A673 (cell line): ENCODE data around the gene GMFB. TPM values are rescaled to one million over a fixed set of nuclear protein-coding genes. Genes with fewer than 3 reads are reported as not detected.

Experiments
- BruUV-seq: library from RNA; stranded (reverse); fragments of 400-500 nt; replicated peaks from 2 replicates; lab custom pipeline; 2021; lab: Mats Ljungman, UMichigan
- CTCF ChIA-PET: fragments of 300-600 bp; sonication (Branson Sonifier 250); formaldehyde crosslinking; loops from one replicate; lab custom pipeline; 2022; ENCODE audit warnings: antibody characterized with exemption; lab: Charles Lee
- POLR2A ChIA-PET: fragments of 300-600 bp; sonication (Branson Sonifier 250); formaldehyde crosslinking; loops from one replicate; lab custom pipeline; 2022; ENCODE audit warnings: antibody characterized with exemption; ENCODE audit not compliant: low non-redundant PET; lab: Charles Lee
- DNase-seq: peaks from one replicate; pipeline ENCODE4 v3.0.0-alpha.2; 2015; ENCODE audit warnings: low spot score
- H3K27ac ChIP-seq: fragments of 200-600 bp; sonication (generic); 2 replicates; pipeline ENCODE4 v1.5.1; 2016; ENCODE audit warnings: mixed run types, low read depth, mild to moderate bottlenecking, mixed read lengths, antibody characterized with exemption, low read length; ENCODE audit not compliant: poor library complexity, severe bottlenecking
- H3K27me3 ChIP-seq: fragments of 200-600 bp; sonication (generic); replicated peaks from 2 replicates; pipeline ENCODE4 v1.6.1; 2017; ENCODE audit warnings: mixed run types, low read depth, mild to moderate bottlenecking, mixed read lengths, antibody characterized with exemption, low read length; ENCODE audit not compliant: insufficient read depth, poor library complexity
- H3K36me3 ChIP-seq: fragments of 200-600 bp; sonication (generic); 2 replicates; pipeline ENCODE4 v1.6.1; 2016; ENCODE audit warnings: mixed run types, mild to moderate bottlenecking, mixed read lengths, antibody characterized with exemption, low read length; ENCODE audit not compliant: insufficient read depth, poor library complexity, severe bottlenecking
- H3K4me1 ChIP-seq: fragments of 200-600 bp; sonication (generic); 2 replicates; pipeline ENCODE4 v1.6.1; 2017; ENCODE audit warnings: mixed run types, mild to moderate bottlenecking, mixed read lengths, antibody characterized with exemption, low read length; ENCODE audit not compliant: insufficient read depth, poor library complexity, severe bottlenecking
- H3K4me3 ChIP-seq: fragments of 200-600 bp; sonication (generic); 2 replicates; pipeline ENCODE4 v1.5.1; 2016; ENCODE audit warnings: low read depth, mixed run types, mild to moderate bottlenecking, mixed read lengths, low read length; ENCODE audit not compliant: poor library complexity, severe bottlenecking
- H3K9me3 ChIP-seq: fragments of 200-600 bp; sonication (generic); 2 replicates; pipeline ENCODE4 v1.6.1; 2016; ENCODE audit warnings: mixed run types, low read depth, mild to moderate bottlenecking, mixed read lengths, antibody characterized with exemption, low read length; ENCODE audit not compliant: poor library complexity, severe bottlenecking
- CTCF ChIP-seq: fragments of 300-800, 200-600 bp; sonication (generic); conservative IDR thresholded peaks from 2 replicates; pipeline ENCODE4 v1.5.1; 2017; ENCODE audit warnings: low read depth, mild to moderate bottlenecking, antibody characterized with exemption, low read length, moderate library complexity, mixed read lengths
- EZH2 ChIP-seq: fragments of 200-600 bp; sonication (generic); IDR thresholded peaks from 2 replicates; pipeline ENCODE4 v1.6.1; 2017; ENCODE audit warnings: borderline replicate concordance, low read depth, mild to moderate bottlenecking, mixed read lengths, antibody characterized with exemption, low read length; ENCODE audit not compliant: poor library complexity, severe bottlenecking
- intact Hi-C: fragments of 100-400 bp; cut with micrococcal nuclease; formaldehyde crosslinking; loops from one replicate; pipeline ENCODE4 v1.10.0; 2022; ENCODE audit not compliant: unreplicated experiment
- total RNA-seq: library from RNA; stranded (reverse); gene quantifications from 2 replicates; pipeline ENCODE4 v1.2.3, GENCODE V29; 2021

GMFB gene
- total RNA-seq, 1 experiment from 2014 or later: 76.8 TPM

- H3K4me1 ChIP-seq: no peaks in the 10 kb centered on the region
- no peak for DNase-seq
- no peaks in the 10 kb centered on the region for H3K36me3 ChIP-seq
- TF ChIP-seq EZH2 (no peak), CTCF (no peak)
- no peak overlapping the region for H3K27ac ChIP-seq
- no peaks in the 10 kb centered on the region for H3K9me3 ChIP-seq
- no peaks in the 10 kb centered on the region for H3K27me3 ChIP-seq
- no peak overlapping the region for H3K4me3 ChIP-seq
- intact Hi-C loops: no loop called here
- POLR2A ChIA-PET: interaction anchor here (0.6 kb wide), 1 partner anchor 353 kb away, joined by 3 read pairs; no protein-coding TSS in a partner anchor
- CTCF ChIA-PET: no interaction called here
- no TSS peak for BruUV-seq
These were observed 35.6 kb upstream of the GMFB start for GRCh38 chr14:54524410-54524809.

- intact Hi-C loops: no loop called here
- TF ChIP-seq CTCF (no peak), EZH2 (no peak)
- no peaks in the 10 kb centered on the region for H3K4me1 ChIP-seq
- no peak overlapping the region for H3K27ac ChIP-seq
- H3K36me3 ChIP-seq: no peaks in the 10 kb centered on the region
- H3K4me3 ChIP-seq: no peak overlapping the region
- peaks cover 11% of the 10 kb centered on the region for H3K9me3 ChIP-seq
- no TSS peak for BruUV-seq
- ChIA-PET CTCF (interaction anchor here (0.6 kb wide), 1 partner anchor 52 kb away, joined by 4 read pairs; no protein-coding TSS in a partner anchor), POLR2A (no interaction called here)
- H3K27me3 ChIP-seq: no peaks in the 10 kb centered on the region
- no peak for DNase-seq
These were observed 27.9 kb upstream of the GMFB start for GRCh38 chr14:54516709-54517108.

- Histone ChIP-seq H3K36me3 (no peaks in the 10 kb centered on the region), H3K27me3 (no peaks in the 10 kb centered on the region), H3K27ac (no peak overlapping the region), H3K4me3 (no peak overlapping the region), H3K9me3 (peaks cover 11% of the 10 kb centered on the region), H3K4me1 (peaks cover 3% of the 10 kb centered on the region)
- CTCF ChIA-PET: no interaction called here
- no peak for DNase-seq
- TF ChIP-seq CTCF (no peak), EZH2 (no peak)
- intact Hi-C loops: no loop called here
- POLR2A ChIA-PET: no interaction called here
- BruUV-seq: no TSS peak
These were observed 26.9 kb upstream of the GMFB start for GRCh38 chr14:54515670-54516069.
